Common myeloid progenitor, CD34-positive (primary cell): ENCODE results near the gene KCNJ10.

Experiments used
- CTCF ChIA-PET: fragments of 350-600 bp; sonication (Branson Sonifier 250); formaldehyde crosslinking; loops from one replicate; lab custom pipeline; 2021; ENCODE audit warnings: antibody characterized with exemption; lab: Charles Lee
- POLR2A ChIA-PET: fragments of 350-600 bp; sonication (Branson Sonifier 250); formaldehyde crosslinking; loops from one replicate; lab custom pipeline; 2021; ENCODE audit warnings: antibody characterized with exemption; lab: Charles Lee
- DNase-seq, 3 donors: peaks; one replicate each; pipeline versions ENCODE4 v3.0.0 to v3.0.0-alpha.2; 2013
- H3K27ac ChIP-seq, 2 experiments: 1 replicate in 1 of 2; 2 replicates in 1 of 2; pipeline ENCODE4 v1.7.0; 2013; ENCODE audit warnings: inconsistent platforms in 2 of 2, low read length in 2 of 2, mild to moderate bottlenecking in 2 of 2, low read depth in 1 of 2, moderate library complexity in 1 of 2; ENCODE audit not compliant: severe bottlenecking in 2 of 2, insufficient read depth in 1 of 2, poor library complexity in 1 of 2
- H3K27me3 ChIP-seq, 5 experiments: replicated peaks in 2 of 5; 1 replicate in 3 of 5; 2 replicates in 2 of 5; pipeline versions ENCODE4 v1.6.1 to v1.7.0; 2013; ENCODE audit warnings: low read length in 4 of 5, mild to moderate bottlenecking in 2 of 5, moderate library complexity in 2 of 5, inconsistent platforms in 1 of 5; ENCODE audit not compliant: insufficient read depth in 5 of 5, control insufficient read depth in 4 of 5
- H3K36me3 ChIP-seq, 4 experiments: 1 replicate in 2 of 4; 2 replicates in 2 of 4; pipeline versions ENCODE4 v1.6.1 to v1.7.0; 2013; ENCODE audit warnings: low read length in 3 of 4, control low read depth in 1 of 4, mild to moderate bottlenecking in 1 of 4; ENCODE audit not compliant: control insufficient read depth in 4 of 4, insufficient read depth in 4 of 4
- H3K4me1 ChIP-seq, 4 experiments: 1 replicate in 3 of 4; 2 replicates in 1 of 4; pipeline versions ENCODE4 v1.6.1 to v1.7.1; 2013; ENCODE audit warnings: low read length in 3 of 4, mild to moderate bottlenecking in 3 of 4, control low read depth in 1 of 4, inconsistent platforms in 1 of 4, moderate library complexity in 1 of 4; ENCODE audit not compliant: control insufficient read depth in 4 of 4, insufficient read depth in 4 of 4; ENCODE audit errors: control extremely low read depth in 1 of 4
- H3K4me3 ChIP-seq, 7 experiments: 1 replicate in 4 of 7; 2 replicates in 3 of 7; pipeline versions ENCODE4 v1.5.1 to v1.7.0; 2013; ENCODE audit warnings: mild to moderate bottlenecking in 7 of 7, low read length in 6 of 7, moderate library complexity in 6 of 7, inconsistent platforms in 2 of 7, low read depth in 2 of 7, control low read depth in 1 of 7; ENCODE audit not compliant: insufficient read depth in 4 of 7, control insufficient read depth in 1 of 7; ENCODE audit errors: extremely low read depth in 1 of 7
- H3K9me3 ChIP-seq, 5 experiments: 1 replicate in 4 of 5; 2 replicates in 1 of 5; pipeline versions ENCODE4 v1.6.1 to v1.7.1; 2013; ENCODE audit warnings: low read length in 4 of 5, mild to moderate bottlenecking in 2 of 5, inconsistent platforms in 1 of 5, low read depth in 1 of 5, moderate library complexity in 1 of 5; ENCODE audit not compliant: control insufficient read depth in 4 of 5, insufficient read depth in 2 of 5; ENCODE audit errors: control extremely low read depth in 1 of 5
- WGBS: methylation state at CpG from one replicate; pipeline ENCODE4 v1.1.5; 2013; ENCODE audit not compliant: insufficient coverage; 5-methylcytosine and 5-hydroxymethylcytosine counted together

The KCNJ10 gene

GRCh38 chr1:159960721-159961381 lies 109.1 kb downstream of the KCNJ10 start:
- 79% methylated on average over 2 of the region's 5 CpGs for WGBS
- H3K36me3 ChIP-seq = no peaks in the 10 kb centered on the region
- peaks cover 0 to 6% (median 0%) of the 10 kb centered on the region in 5 experiments for H3K27me3 ChIP-seq
- no peak for DNase-seq
- H3K27ac ChIP-seq = no peak overlapping the region
- H3K4me3 ChIP-seq = no peak overlapping the region
- H3K9me3 ChIP-seq = peaks cover 0 to 1% (median 0%) of the 10 kb centered on the region in 5 experiments
- CTCF ChIA-PET = no interaction called here
- H3K4me1 ChIP-seq = no peaks in the 10 kb centered on the region
- POLR2A ChIA-PET = no interaction called here

GRCh38 chr1:159959451-159959850 lies 110.5 kb downstream of the KCNJ10 start:
- no peaks in the 10 kb centered on the region for H3K4me1 ChIP-seq
- no peak for DNase-seq
- no peak overlapping the region for H3K27ac ChIP-seq
- CTCF ChIA-PET = interaction anchor here (0.8 to 1.6 kb wide), 3 partner anchors 10 to 20 kb away, joined by 3 to 4 read pairs (median 3); no protein-coding TSS in a partner anchor
- POLR2A ChIA-PET = no interaction called here
- no peak overlapping the region for H3K4me3 ChIP-seq
- H3K27me3 ChIP-seq = peaks cover 0 to 4% (median 0%) of the 10 kb centered on the region in 5 experiments
- H3K9me3 ChIP-seq = peaks cover 0 to 1% (median 0%) of the 10 kb centered on the region in 5 experiments
- 100% methylated on average over 2 of the region's 4 CpGs for WGBS
- H3K36me3 ChIP-seq = no peaks in the 10 kb centered on the region

GRCh38 chr1:159958719-159959380 lies 111.1 kb downstream of the KCNJ10 start:
- Histone ChIP-seq H3K36me3 (no peaks in the 10 kb centered on the region), H3K4me1 (no peaks in the 10 kb centered on the region), H3K4me3 (no peak overlapping the region), H3K27me3 (peaks cover 0 to 4% (median 0%) of the 10 kb centered on the region in 5 experiments), H3K27ac (no peak overlapping the region), H3K9me3 (peaks cover 0 to under 1% (median 0%) of the 10 kb centered on the region in 5 experiments)
- CTCF ChIA-PET = interaction anchor here (0.8 to 1.6 kb wide), 5 partner anchors 11 to 159 kb away, joined by 3 to 6 read pairs (median 3); no protein-coding TSS in a partner anchor
- no CpG with 5 or more reads among the region's 3 CpGs for WGBS
- POLR2A ChIA-PET = no interaction called here
- DNase-seq = no peak

GRCh38 chr1:159957824-159958268 lies 112.1 kb downstream of the KCNJ10 start:
- POLR2A ChIA-PET = no interaction called here
- no peaks in the 10 kb centered on the region for H3K4me1 ChIP-seq
- no peak overlapping the region for H3K27ac ChIP-seq
- H3K27me3 ChIP-seq = peaks cover 0 to 6% (median 0%) of the 10 kb centered on the region in 5 experiments
- H3K36me3 ChIP-seq = no peaks in the 10 kb centered on the region
- H3K4me3 ChIP-seq = no peak overlapping the region
- CTCF ChIA-PET = interaction anchor here (1.2 to 1.6 kb wide), 3 partner anchors 19 to 158 kb away, joined by 3 to 6 read pairs (median 4); no protein-coding TSS in a partner anchor
- DNase-seq = peak; percentile 25 to 67 (median 45)
- 66% methylated on average over 9 of the region's 9 CpGs for WGBS
- no peaks in the 10 kb centered on the region for H3K9me3 ChIP-seq

- DNase-seq = no peak
- 100% methylated on average over 3 of the region's 3 CpGs for WGBS
Measured at GRCh38 chr1:159955456-159955855, 114.5 kb downstream of the KCNJ10 start.

GRCh38 chr1:159953536-159954515 lies 116.1 kb downstream of the KCNJ10 start, which contains the start of gene SLAMF9:
SLAMF9 (minus strand) TSS chr1:159954237; CDS start chr1:159954137, 100 bp downstream.
- WGBS = 90% methylated on average over 10 of the region's 11 CpGs
- Histone ChIP-seq H3K4me3 (no peak within 1 kb of the TSS), H3K36me3 (no peaks in the 10 kb centered on the region), H3K27ac (no peak within 1 kb of the TSS), H3K9me3 (no peaks in the 10 kb centered on the region), H3K27me3 (peaks cover 0 to 7% (median 0%) of the 10 kb centered on the region in 5 experiments), H3K4me1 (no peaks in the 10 kb centered on the region)
- DNase-seq = peak in 2 of 3 donors; percentile 17 to 44
- POLR2A ChIA-PET = no interaction called here
- CTCF ChIA-PET = interaction anchor here (0.9 to 4.0 kb wide), 9 partner anchors 8 to 155 kb away, joined by 3 to 24 read pairs (median 5); partner anchors contain the start of gene IGSF9

More at GRCh38 chr1:159955456-159955855, 114.5 kb downstream of the KCNJ10 start:
- peaks cover 0 to 7% (median 0%) of the 10 kb centered on the region in 5 experiments for H3K27me3 ChIP-seq
- no peak overlapping the region for H3K27ac ChIP-seq
- no peaks in the 10 kb centered on the region for H3K4me1 ChIP-seq
- H3K9me3 ChIP-seq = no peaks in the 10 kb centered on the region
- CTCF ChIA-PET = interaction anchor here (1.3 to 2.6 kb wide), 3 partner anchors 9 to 157 kb away, joined by 5 to 8 read pairs (median 7); partner anchors contain the start of gene IGSF9
- H3K36me3 ChIP-seq = no peaks in the 10 kb centered on the region
- no peak overlapping the region for H3K4me3 ChIP-seq
- POLR2A ChIA-PET = no interaction called here
